Stimulated activated CD4-positive, alpha-beta T cell treated with anti-CD3 and anti-CD28 coated beads, Interleukin-1b, Interleukin-23, amount 100 ng/mL, for 24 hours (primary cell): ENCODE results near the gene LYPD6.

Experiments
- DNase-seq, 4 experiments: peaks; one replicate each; pipeline ENCODE4 v3.0.0-alpha.2; 2020; ENCODE audit warnings: low read depth in 4 of 4, low spot score in 1 of 4

The LYPD6 gene

GRCh38 chr2:149399934-149400615 is 69.7 kb downstream of the LYPD6 start:
- DNase-seq, result no peak

- no peak for DNase-seq
These were observed 70.6 kb downstream of the LYPD6 start for GRCh38 chr2:149400997-149401396.

- no peak for DNase-seq
These were observed 79.1 kb downstream of the LYPD6 start for GRCh38 chr2:149409506-149409905.

GRCh38 chr2:149410701-149411484 is 80.5 kb downstream of the LYPD6 start:
- no peak for DNase-seq

- no peak for DNase-seq
These were observed 83.1 kb downstream of the LYPD6 start for GRCh38 chr2:149413487-149413886.

GRCh38 chr2:149415086-149415485 is 84.7 kb downstream of the LYPD6 start:
- no peak for DNase-seq

GRCh38 chr2:149418065-149418464 is 87.7 kb downstream of the LYPD6 start:
- DNase-seq, result no peak

- no peak for DNase-seq
These were observed 89.9 kb downstream of the LYPD6 start for GRCh38 chr2:149420053-149420963.

- no peak for DNase-seq
These were observed 91.4 kb downstream of the LYPD6 start for GRCh38 chr2:149421791-149422190.

- no peak for DNase-seq
These were observed 92.1 kb downstream of the LYPD6 start for GRCh38 chr2:149422337-149422990.

- DNase-seq, result no peak
These were observed 92.6 kb downstream of the LYPD6 start for GRCh38 chr2:149422991-149423338.

- DNase-seq, result no peak
These were observed 93.2 kb downstream of the LYPD6 start for GRCh38 chr2:149423630-149424029.

GRCh38 chr2:149427387-149427786 is 97.0 kb downstream of the LYPD6 start:
- DNase-seq, result no peak

GRCh38 chr2:149428783-149429182 is 98.4 kb downstream of the LYPD6 start:
- no peak for DNase-seq

GRCh38 chr2:149430743-149431736 is 100.7 kb downstream of the LYPD6 start:
- no peak for DNase-seq

GRCh38 chr2:149438330-149438960 is 108.1 kb downstream of the LYPD6 start:
- DNase-seq, result no peak

GRCh38 chr2:149441255-149441654 is 110.9 kb downstream of the LYPD6 start:
- no peak for DNase-seq

- no peak for DNase-seq
These were observed 112.0 kb downstream of the LYPD6 start for GRCh38 chr2:149442346-149442745.

- no peak for DNase-seq
These were observed 112.8 kb downstream of the LYPD6 start for GRCh38 chr2:149443150-149443549.

GRCh38 chr2:149446748-149447147 is 116.4 kb downstream of the LYPD6 start:
- DNase-seq, result no peak
